Activated T-cell treated with anti-CD3 and anti-CD28 coated beads, Interleukin-2, amount 50 U/mL, for 4 hours (primary cell): ENCODE data around the gene TMEM18. TPM values are rescaled to one million over a fixed set of nuclear protein-coding genes. Genes with fewer than 3 reads are reported as not detected.

Experiments
- ATAC-seq, 2 donors: fragments of 200-7000 bp; cut with Tn5 transposase; one replicate each; pipeline ENCODE4 v1.10.0; 2021
- DNase-seq: peaks from one replicate; pipeline ENCODE4 v3.0.0-alpha.2; 2020
- H3K27me3 Mint-ChIP-seq: one replicate; pipeline ENCODE4 v1.8.0; 2021; ENCODE audit warnings: low read depth, mixed read lengths
- H3K36me3 Mint-ChIP-seq: one replicate; pipeline ENCODE4 v1.8.0; 2022; ENCODE audit warnings: mixed read lengths; ENCODE audit not compliant: insufficient read depth
- H3K4me1 Mint-ChIP-seq: one replicate; pipeline ENCODE4 v1.8.0; 2021; ENCODE audit warnings: low read depth, mixed read lengths
- H3K4me3 Mint-ChIP-seq: one replicate; pipeline ENCODE4 v1.8.0; 2021; ENCODE audit warnings: mild to moderate bottlenecking, moderate library complexity, mixed read lengths
- H3K9me3 Mint-ChIP-seq: one replicate; pipeline ENCODE4 v1.8.0; 2021; ENCODE audit warnings: mixed read lengths
- total RNA-seq, 3 donors: library from RNA; stranded (reverse); gene quantifications; one replicate each; pipeline ENCODE4 v1.2.1, GENCODE V29; 2021

TMEM18 gene
- 10 to 100 TPM; 29.2 to 33.2 (median 29.3) TPM for total RNA-seq

DNA sequence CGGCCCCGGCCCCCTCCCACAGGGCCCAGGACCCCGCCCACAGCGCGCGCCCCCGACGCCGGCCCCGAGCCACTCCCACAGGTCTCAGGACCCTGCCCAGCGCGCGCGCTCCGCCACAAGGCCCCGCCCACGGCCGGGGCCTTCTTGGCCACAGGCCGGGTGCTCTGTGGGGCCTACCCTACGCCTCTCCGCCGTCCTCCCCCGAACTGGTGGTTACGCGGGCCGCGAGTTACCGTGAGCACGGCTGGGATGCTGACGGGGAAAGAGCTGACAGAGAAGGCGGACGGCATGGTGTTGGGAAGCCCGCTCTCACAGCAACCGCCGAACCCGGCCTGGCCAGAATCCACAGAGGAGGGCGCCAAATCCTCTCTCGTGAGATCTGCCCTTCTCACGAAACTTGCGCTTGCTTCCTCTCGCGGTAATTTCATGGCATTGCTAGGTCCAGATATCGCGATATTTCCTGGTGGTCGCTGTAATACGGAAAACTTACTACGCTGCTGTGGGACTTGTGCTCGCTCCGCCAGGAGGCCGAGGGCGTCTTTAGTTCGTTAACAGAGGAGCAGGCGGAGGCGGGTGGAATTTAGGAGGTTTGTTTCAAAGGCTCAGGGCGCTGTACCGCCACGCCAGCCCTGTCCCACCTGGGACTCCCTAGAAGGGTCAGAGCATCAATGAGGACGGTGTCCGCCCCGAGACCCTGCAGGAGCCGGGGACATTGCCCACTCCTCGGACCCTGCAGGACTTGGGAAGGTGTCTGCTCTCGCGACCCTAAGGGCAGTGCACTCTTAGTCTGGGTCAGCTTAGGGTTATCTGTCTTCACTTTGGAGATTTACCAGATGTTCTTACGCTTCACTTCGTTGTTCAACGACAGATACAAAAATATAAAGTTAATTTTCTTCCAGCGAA lies at the start of gene TMEM18:
TMEM18 (minus strand) TSS at position 351 of the 903 bp plus-strand sequence; CDS start at position 290, 61 bp downstream.
- Mint-ChIP-seq H3K4me1 (peaks cover 35% of the 10 kb centered on the region), H3K27me3 (no peaks in the 10 kb centered on the region), H3K9me3 (no peaks in the 10 kb centered on the region), H3K36me3 (peaks cover 3% of the 10 kb centered on the region), H3K4me3 (peak within 1 kb of the TSS; percentile 97)
- DNase-seq (peak; percentile 98), ATAC-seq (peak; percentile 66 to 72)

GRCh38 chr2:726169-726568 lies 49.0 kb upstream of the TMEM18 start:
- H3K9me3 Mint-ChIP-seq = no peaks in the 10 kb centered on the region
- H3K27me3 Mint-ChIP-seq = peaks cover 19% of the 10 kb centered on the region
- no peaks in the 10 kb centered on the region for H3K4me1 Mint-ChIP-seq
- H3K36me3 Mint-ChIP-seq = no peaks in the 10 kb centered on the region
- no peak for DNase-seq
- no peak overlapping the region for H3K4me3 Mint-ChIP-seq
- ATAC-seq = no peak

DNA sequence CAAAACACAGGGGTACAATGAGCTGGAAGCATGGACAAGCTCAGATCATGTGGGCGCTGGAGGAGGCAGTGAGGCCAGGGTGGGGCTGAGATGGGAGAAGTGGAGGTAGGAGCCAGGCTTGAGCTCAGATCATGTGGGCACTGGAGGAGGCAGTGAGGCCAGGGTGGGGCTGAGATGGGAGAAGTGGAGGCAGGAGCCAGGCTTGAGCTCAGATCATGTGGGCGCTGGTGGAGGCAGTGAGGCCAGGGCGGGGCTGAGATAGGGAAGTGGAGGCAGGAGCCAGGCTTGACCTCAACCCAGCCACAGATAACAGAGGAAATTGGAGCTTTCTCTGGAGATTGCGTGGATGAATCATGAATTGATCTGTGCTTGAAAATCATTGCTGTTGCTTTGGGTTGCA lies 48.3 kb upstream of the TMEM18 start:
- no peak for DNase-seq
- Mint-ChIP-seq H3K36me3 (no peaks in the 10 kb centered on the region), H3K9me3 (no peaks in the 10 kb centered on the region), H3K4me1 (no peaks in the 10 kb centered on the region), H3K4me3 (no peak overlapping the region), H3K27me3 (peaks cover 23% of the 10 kb centered on the region)
- no peak for ATAC-seq

GRCh38 chr2:723761-724160 lies 46.6 kb upstream of the TMEM18 start:
- no peak overlapping the region for H3K4me3 Mint-ChIP-seq
- H3K36me3 Mint-ChIP-seq = no peaks in the 10 kb centered on the region
- H3K27me3 Mint-ChIP-seq = peaks cover 25% of the 10 kb centered on the region
- no peaks in the 10 kb centered on the region for H3K9me3 Mint-ChIP-seq
- ATAC-seq = no peak
- no peak for DNase-seq
- no peaks in the 10 kb centered on the region for H3K4me1 Mint-ChIP-seq

- no peaks in the 10 kb centered on the region for H3K4me1 Mint-ChIP-seq
- DNase-seq = no peak
- H3K9me3 Mint-ChIP-seq = no peaks in the 10 kb centered on the region
- H3K4me3 Mint-ChIP-seq = no peak overlapping the region
- H3K36me3 Mint-ChIP-seq = no peaks in the 10 kb centered on the region
- peaks cover 30% of the 10 kb centered on the region for H3K27me3 Mint-ChIP-seq
- ATAC-seq = no peak
Observed at GRCh38 chr2:720842-721241, 43.6 kb upstream of the TMEM18 start.

DNA sequence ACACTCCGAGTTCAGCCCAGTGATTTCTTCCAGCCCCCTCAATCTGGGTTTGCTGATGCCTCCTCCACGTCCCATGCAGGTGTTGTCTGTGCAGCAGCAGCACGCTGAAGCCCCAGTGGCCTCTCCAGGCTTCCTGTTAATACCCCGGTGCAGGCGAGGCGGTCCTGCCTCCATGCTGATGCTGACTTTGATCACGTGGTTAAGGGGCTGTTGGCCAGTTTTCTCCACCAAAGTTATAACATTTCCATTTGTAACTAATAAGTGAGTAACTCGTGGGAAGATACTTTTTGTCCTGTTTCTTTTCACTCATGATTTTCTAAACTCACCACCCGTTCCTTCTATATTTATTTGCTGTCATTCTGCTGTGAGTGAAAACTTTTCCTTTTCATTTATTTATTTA lies 42.5 kb upstream of the TMEM18 start:
- Mint-ChIP-seq H3K4me3 (no peak overlapping the region), H3K36me3 (no peaks in the 10 kb centered on the region), H3K9me3 (no peaks in the 10 kb centered on the region), H3K27me3 (peaks cover 32% of the 10 kb centered on the region), H3K4me1 (no peaks in the 10 kb centered on the region)
- no peak for DNase-seq
- ATAC-seq = no peak

DNA sequence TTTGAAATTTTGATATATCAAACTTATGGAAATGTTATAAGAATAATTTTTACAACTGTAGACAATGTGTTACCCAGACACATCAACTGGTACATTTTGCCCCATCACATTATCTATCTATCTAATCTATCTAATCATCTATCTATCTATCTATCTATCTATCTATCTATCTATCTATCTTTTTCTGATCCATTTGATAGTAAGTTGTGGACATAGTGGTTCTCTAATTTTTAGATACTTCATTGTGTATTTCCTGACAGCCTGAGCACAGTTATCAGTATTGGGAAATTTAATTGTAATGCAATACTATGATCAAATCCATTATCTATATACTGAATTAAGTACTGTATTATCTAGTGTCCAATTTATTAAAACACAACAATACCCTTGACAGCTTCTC lies 42.0 kb upstream of the TMEM18 start:
- H3K9me3 Mint-ChIP-seq = no peaks in the 10 kb centered on the region
- H3K36me3 Mint-ChIP-seq = no peaks in the 10 kb centered on the region
- H3K4me1 Mint-ChIP-seq = no peaks in the 10 kb centered on the region
- DNase-seq = no peak
- ATAC-seq = no peak
- peaks cover 28% of the 10 kb centered on the region for H3K27me3 Mint-ChIP-seq
- no peak overlapping the region for H3K4me3 Mint-ChIP-seq

DNA sequence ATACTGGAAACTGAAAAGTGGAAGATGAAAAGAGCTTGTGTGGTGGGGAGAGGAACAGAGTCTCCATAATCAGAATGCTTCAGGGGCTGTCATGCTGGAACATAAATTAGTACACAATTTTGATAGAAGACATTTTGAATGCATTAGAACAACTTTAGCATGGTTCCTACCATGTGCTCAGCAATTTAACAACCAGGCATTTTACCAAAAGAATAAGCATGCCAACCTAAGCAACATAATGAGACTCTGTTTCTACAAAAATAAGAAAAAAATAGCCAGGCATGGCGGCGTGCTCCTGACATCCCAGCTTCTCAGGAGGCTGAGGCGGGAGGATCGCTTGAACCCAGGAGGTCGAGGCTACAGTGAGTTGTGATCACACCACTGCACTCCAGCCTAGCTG lies 40.5 kb upstream of the TMEM18 start:
- no peaks in the 10 kb centered on the region for H3K9me3 Mint-ChIP-seq
- ATAC-seq = no peak
- H3K4me1 Mint-ChIP-seq = no peaks in the 10 kb centered on the region
- no peak for DNase-seq
- no peaks in the 10 kb centered on the region for H3K36me3 Mint-ChIP-seq
- H3K27me3 Mint-ChIP-seq = peaks cover 33% of the 10 kb centered on the region
- H3K4me3 Mint-ChIP-seq = no peak overlapping the region

GRCh38 chr2:715854-716560 lies 38.8 kb upstream of the TMEM18 start:
- H3K9me3 Mint-ChIP-seq = no peaks in the 10 kb centered on the region
- H3K4me1 Mint-ChIP-seq = no peaks in the 10 kb centered on the region
- H3K36me3 Mint-ChIP-seq = no peaks in the 10 kb centered on the region

GRCh38 chr2:715038-715437 lies 37.8 kb upstream of the TMEM18 start:
- H3K4me3 Mint-ChIP-seq = no peak overlapping the region
- peaks cover 38% of the 10 kb centered on the region for H3K27me3 Mint-ChIP-seq
- no peaks in the 10 kb centered on the region for H3K9me3 Mint-ChIP-seq
- DNase-seq (no peak), ATAC-seq (no peak)
- no peaks in the 10 kb centered on the region for H3K36me3 Mint-ChIP-seq
- no peaks in the 10 kb centered on the region for H3K4me1 Mint-ChIP-seq

More at GRCh38 chr2:715854-716560, 38.8 kb upstream of the TMEM18 start:
- Mint-ChIP-seq H3K4me3 (no peak overlapping the region), H3K27me3 (peaks cover 36% of the 10 kb centered on the region)
- no peak for DNase-seq
- ATAC-seq = no peak

DNA sequence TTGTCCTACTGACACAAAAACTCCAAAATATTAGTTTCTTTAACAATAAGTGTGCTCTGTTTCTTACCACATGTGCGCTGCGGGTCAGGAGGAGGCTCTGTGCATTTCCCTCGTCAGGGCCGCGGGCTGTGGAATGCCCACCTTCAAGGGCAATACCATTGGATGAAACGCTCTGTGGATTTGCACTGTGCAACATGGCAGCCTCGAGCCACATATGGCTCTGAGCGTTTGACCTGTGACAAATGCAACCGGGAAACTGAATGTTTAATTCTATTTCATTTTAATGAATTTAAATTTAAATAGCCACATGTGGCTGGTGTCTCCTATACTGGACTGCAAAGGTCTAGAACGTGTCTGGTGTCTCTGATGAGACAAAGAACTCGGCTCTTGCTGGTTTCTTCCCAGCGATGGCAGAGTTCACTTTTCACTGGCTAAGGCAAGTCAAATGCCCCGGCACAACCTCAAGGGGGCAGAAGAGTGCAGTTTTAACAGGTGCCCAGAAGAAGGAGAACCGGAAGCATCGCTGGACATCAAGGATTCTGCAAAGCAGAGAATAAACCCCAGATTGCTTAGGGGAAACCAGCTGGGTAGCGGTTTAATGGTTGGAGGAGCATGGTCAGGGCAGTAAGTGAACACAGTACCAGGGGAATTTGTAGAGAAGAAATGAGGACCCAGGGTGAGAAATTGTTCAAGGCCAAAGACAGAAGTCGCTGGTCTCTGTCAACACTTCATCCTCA lies 37.0 kb upstream of the TMEM18 start:
- Mint-ChIP-seq H3K27me3 (peaks cover 39% of the 10 kb centered on the region), H3K9me3 (no peaks in the 10 kb centered on the region), H3K36me3 (no peaks in the 10 kb centered on the region), H3K4me3 (no peak overlapping the region), H3K4me1 (no peaks in the 10 kb centered on the region)
- no peak for DNase-seq
- ATAC-seq = peak in 1 of 2 donors; percentile 41

DNA sequence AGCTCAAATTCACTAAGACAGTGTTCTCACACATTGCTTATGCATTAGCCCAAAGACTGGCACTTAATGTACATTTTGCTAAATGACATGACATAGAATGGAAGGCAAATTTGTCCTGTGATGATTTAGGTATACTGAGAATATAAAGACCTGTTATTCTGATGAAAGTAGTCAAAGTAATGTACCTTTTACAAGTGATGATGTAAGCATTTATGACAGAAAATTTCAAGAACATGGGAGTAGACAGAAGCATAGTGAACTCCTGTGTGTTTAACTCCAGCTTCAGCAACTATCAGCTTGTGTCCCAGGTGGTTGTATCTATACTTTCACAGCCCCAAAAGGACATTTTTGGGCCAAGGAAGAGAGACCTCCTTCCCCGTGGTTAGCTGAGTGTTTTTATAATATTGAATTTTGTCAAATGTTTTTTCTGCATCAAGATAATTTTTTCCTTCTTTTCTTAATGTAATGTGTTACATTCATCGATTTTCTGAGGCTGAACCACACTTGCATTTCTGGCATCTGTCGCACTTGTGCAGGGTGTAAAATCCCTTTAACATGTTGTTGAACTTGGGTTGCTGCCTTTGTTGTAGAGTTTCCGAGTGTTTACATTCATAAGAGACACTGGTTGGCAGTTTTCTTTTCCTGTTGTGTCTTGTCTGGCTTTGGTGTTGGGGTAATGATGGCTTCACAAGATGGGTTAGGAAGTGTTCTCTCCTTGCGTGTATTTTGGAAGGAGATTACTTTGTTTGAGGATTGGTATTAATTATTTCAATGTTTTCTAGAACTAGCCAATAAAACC lies 33.9 kb upstream of the TMEM18 start:
- no peak for ATAC-seq

GRCh38 chr2:709138-709765 lies 32.0 kb upstream of the TMEM18 start:
- H3K36me3 Mint-ChIP-seq = no peaks in the 10 kb centered on the region
- no peaks in the 10 kb centered on the region for H3K9me3 Mint-ChIP-seq
- no peak overlapping the region for H3K4me3 Mint-ChIP-seq
- peaks cover 7% of the 10 kb centered on the region for H3K4me1 Mint-ChIP-seq
- no peak for ATAC-seq
- H3K27me3 Mint-ChIP-seq = peaks cover 30% of the 10 kb centered on the region
- DNase-seq = no peak

More for the DNA sequence above, 33.9 kb upstream of the TMEM18 start:
- Mint-ChIP-seq H3K4me1 (peaks cover 6% of the 10 kb centered on the region), H3K4me3 (no peak overlapping the region), H3K9me3 (no peaks in the 10 kb centered on the region), H3K36me3 (no peaks in the 10 kb centered on the region), H3K27me3 (peaks cover 37% of the 10 kb centered on the region)
- no peak for DNase-seq
